Measurements from ENCODE around the gene CLMP. TPM values are rescaled to one million over a fixed set of nuclear protein-coding genes. Genes with fewer than 3 reads are reported as not detected.

Gene CLMP
- total and polyA plus RNA-seq, 2 donors (not counting 3 experiments of a cell fraction or from before 2014, with no cell fraction given): 0.03 to 0.18 TPM

DNA sequence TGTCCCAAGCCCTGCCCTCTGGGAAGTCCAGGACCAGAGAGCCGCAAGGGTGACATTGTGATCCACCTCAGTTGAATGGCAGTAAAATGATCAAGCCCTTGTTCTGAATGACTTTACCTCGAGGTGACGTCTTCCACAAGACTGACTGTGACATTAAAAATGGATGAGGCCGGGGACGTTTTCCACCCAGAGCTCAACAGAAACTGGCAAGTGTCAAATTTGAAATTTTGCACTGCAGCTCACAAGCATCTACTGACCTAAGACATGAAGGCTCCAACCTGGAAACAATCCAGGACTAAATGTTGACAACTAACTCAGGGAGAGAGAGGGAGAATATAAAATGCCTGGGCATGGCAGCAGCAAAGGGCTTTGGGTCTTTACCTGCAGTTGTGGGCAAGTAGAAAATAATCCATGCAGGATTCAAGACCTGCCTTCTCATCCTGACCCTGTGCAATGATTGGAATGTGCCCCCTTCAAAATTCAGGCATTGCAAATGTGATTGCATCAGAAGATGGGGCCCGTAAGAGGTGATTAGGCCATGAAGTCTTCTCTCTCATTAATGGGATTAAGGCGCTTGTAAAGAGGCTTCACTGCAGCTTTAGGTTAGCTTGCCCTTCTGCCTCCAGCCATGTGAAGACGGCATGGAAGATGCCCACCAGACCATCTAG lies 33.6 kb upstream of the CLMP start:
- TF ChIP-seq POLR2A (IDR thresholded peaks at IDR 0.05; ENCODE audit: low read depth, low read length): no peak
- TF ChIP-seq, protein P1, sequence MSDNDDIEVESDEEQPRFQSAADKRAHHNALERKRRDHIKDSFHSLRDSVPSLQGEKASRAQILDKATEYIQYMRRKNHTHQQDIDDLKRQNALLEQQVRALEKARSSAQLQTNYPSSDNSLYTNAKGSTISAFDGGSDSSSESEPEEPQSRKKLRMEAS (IDR thresholded peaks at IDR 0.05; ENCODE audit: insufficient read depth, insufficient read length): no peak
- no peak for TF ChIP-seq JUN (IDR thresholded peaks at IDR 0.05; ENCODE audit: borderline replicate concordance, insufficient read depth, insufficient read length, low read depth)
- TF ChIP-seq EZH2 (IDR thresholded peaks at IDR 0.05; ENCODE audit: borderline replicate concordance, low read depth, low read length, severe bottlenecking): no peak
- TF ChIP-seq, protein P2, sequence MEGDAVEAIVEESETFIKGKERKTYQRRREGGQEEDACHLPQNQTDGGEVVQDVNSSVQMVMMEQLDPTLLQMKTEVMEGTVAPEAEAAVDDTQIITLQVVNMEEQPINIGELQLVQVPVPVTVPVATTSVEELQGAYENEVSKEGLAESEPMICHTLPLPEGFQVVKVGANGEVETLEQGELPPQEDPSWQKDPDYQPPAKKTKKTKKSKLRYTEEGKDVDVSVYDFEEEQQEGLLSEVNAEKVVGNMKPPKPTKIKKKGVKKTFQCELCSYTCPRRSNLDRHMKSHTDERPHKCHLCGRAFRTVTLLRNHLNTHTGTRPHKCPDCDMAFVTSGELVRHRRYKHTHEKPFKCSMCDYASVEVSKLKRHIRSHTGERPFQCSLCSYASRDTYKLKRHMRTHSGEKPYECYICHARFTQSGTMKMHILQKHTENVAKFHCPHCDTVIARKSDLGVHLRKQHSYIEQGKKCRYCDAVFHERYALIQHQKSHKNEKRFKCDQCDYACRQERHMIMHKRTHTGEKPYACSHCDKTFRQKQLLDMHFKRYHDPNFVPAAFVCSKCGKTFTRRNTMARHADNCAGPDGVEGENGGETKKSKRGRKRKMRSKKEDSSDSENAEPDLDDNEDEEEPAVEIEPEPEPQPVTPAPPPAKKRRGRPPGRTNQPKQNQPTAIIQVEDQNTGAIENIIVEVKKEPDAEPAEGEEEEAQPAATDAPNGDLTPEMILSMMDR (IDR thresholded peaks at IDR 0.05; ENCODE audit: extremely low read depth in 1 of 2, insufficient read depth in 1 of 2, low read depth in 1 of 2, low read length in 2 of 2): no peak
- TF ChIP-seq FOS (IDR thresholded peaks at IDR 0.05; ENCODE audit: borderline replicate concordance, insufficient read depth, low read length): no peak
- no peak for TF ChIP-seq GATA2 (IDR thresholded peaks at IDR 0.05; ENCODE audit: insufficient read depth, insufficient read length, low read depth, low read length)
- no peak for TF ChIP-seq POLR2AphosphoS5 (IDR thresholded peaks at IDR 0.05; ENCODE audit: insufficient read depth, low read depth, low read length)
- no peak for TF ChIP-seq MYC (IDR thresholded peaks at IDR 0.05; ENCODE audit: low read depth, low read length)
- H3K79me2 ChIP-seq (ENCODE audit: control insufficient read depth, insufficient read depth, low read length): no peaks in the 10 kb centered on the region
- no peaks in the 10 kb centered on the region for H3K9me1 ChIP-seq (replicated peaks; ENCODE audit: control insufficient read depth, extremely low read depth, insufficient read depth, low read length)
- no peak overlapping the region for H3K4me3 ChIP-seq (replicated peaks in 1 of 3; ENCODE audit: insufficient read depth in 1 of 3, low read depth in 1 of 3, low read length in 3 of 3)
- no TSS peak for BruUV-seq (replicated peaks)
- DNase-seq (ENCODE audit: low read depth, low spot score): no peak
- no peak overlapping the region for H2AFZ ChIP-seq (ENCODE audit: low read depth, low read length)
- no peak overlapping the region for H3K9ac ChIP-seq (replicated peaks; ENCODE audit: extremely low read depth, insufficient read depth, low read length)
- no peak overlapping the region for H3K27ac ChIP-seq (ENCODE audit: insufficient read depth, low read depth, low read length)
- FAIRE-seq: no peak
- ChIA-PET CTCF (interaction anchor here (1.0 to 1.9 kb wide), 2 partner anchors 33 to 49 kb away, joined by 3 to 4 read pairs; no protein-coding TSS in a partner anchor), POLR2A (no interaction called here)
- H3K4me1 ChIP-seq (ENCODE audit: control insufficient read depth, extremely low read depth, insufficient read depth, low read length): no peaks in the 10 kb centered on the region
- H3K9me3 ChIP-seq (replicated peaks; ENCODE audit: control insufficient read depth, insufficient read depth, low read length): no peaks in the 10 kb centered on the region
- H3K36me3 ChIP-seq (ENCODE audit: control insufficient read depth in 2 of 2, extremely low read depth in 1 of 2, insufficient read depth in 2 of 2, low read length in 2 of 2): no peaks in the 10 kb centered on the region
- H3K27me3 ChIP-seq (ENCODE audit: control insufficient read depth in 2 of 2, insufficient read depth in 2 of 2, low read length in 2 of 2): peaks cover 0 to 4% of the 10 kb centered on the region in 2 experiments
- intact Hi-C loops (cut with micrococcal nuclease) (no loop called here), dilution Hi-C loops (cut with MboI; ENCODE audit: extremely low pct_ligation_motif_present, low sequenced_read_pairs) (no loop called here)
- H3K4me2 ChIP-seq (ENCODE audit: insufficient read depth, low read length): no peak overlapping the region
- H4K20me1 ChIP-seq (replicated peaks; ENCODE audit: control insufficient read depth, extremely low read depth, insufficient read depth, low read length): no peaks in the 10 kb centered on the region
